CD4-positive, alpha-beta T cell treated with Interferon gamma for 1 hour (primary cell): ENCODE measurements around the gene ILDR2.

Source experiments
- DNase-seq: peaks from one replicate; pipeline ENCODE4 v3.0.0-alpha.2; 2020

The ILDR2 gene

GRCh38 chr1:166969074-166969677, 6.2 kb downstream of the ILDR2 start:
- DNase-seq, result no peak

- DNase-seq, result no peak
Observed at GRCh38 chr1:166960858-166961474, 14.4 kb downstream of the ILDR2 start.

GRCh38 chr1:166956872-166957271, 18.5 kb downstream of the ILDR2 start:
- DNase-seq, result no peak

- no peak for DNase-seq
Observed at GRCh38 chr1:166956057-166956850, 19.1 kb downstream of the ILDR2 start.

- DNase-seq, result no peak
Observed at GRCh38 chr1:166953491-166953890, 21.8 kb downstream of the ILDR2 start.

- DNase-seq, result no peak
Observed at GRCh38 chr1:166952002-166952746, 23.2 kb downstream of the ILDR2 start.

GRCh38 chr1:166951050-166951449, 24.3 kb downstream of the ILDR2 start:
- DNase-seq, result no peak

GRCh38 chr1:166950156-166950555, 25.2 kb downstream of the ILDR2 start:
- DNase-seq, result no peak

- no peak for DNase-seq
Observed at GRCh38 chr1:166948856-166949350, 26.4 kb downstream of the ILDR2 start.

- DNase-seq, result peak; percentile 9
Observed at GRCh38 chr1:166947398-166948043, 27.8 kb downstream of the ILDR2 start.

GRCh38 chr1:166944186-166944967, 31.0 kb downstream of the ILDR2 start:
- no peak for DNase-seq

GRCh38 chr1:166939741-166940375, 35.5 kb downstream of the ILDR2 start:
- no peak for DNase-seq

GRCh38 chr1:166937962-166938361, 37.4 kb downstream of the ILDR2 start:
- DNase-seq, result no peak

- no peak for DNase-seq
Observed at GRCh38 chr1:166937329-166937728, 38.0 kb downstream of the ILDR2 start.

GRCh38 chr1:166933633-166934032, 41.7 kb downstream of the ILDR2 start:
- no peak for DNase-seq

- DNase-seq, result no peak
Observed at GRCh38 chr1:166933140-166933539, 42.2 kb downstream of the ILDR2 start.

GRCh38 chr1:166929911-166930310, 45.4 kb downstream of the ILDR2 start:
- DNase-seq, result no peak

- DNase-seq, result no peak
Observed at GRCh38 chr1:166927701-166928100, 47.6 kb downstream of the ILDR2 start.

- DNase-seq, result no peak
Observed at GRCh38 chr1:166925810-166926478, 49.4 kb downstream of the ILDR2 start.

GRCh38 chr1:166924823-166925541, 50.4 kb downstream of the ILDR2 start:
- no peak for DNase-seq
